HEK293T (cell line): ENCODE measurements around the gene PLPPR5.

ENCODE experiments used
- ARNT ChIP-seq: fragments of 450-650 bp; IDR thresholded peaks from 2 replicates; pipeline ENCODE4 v1.6.1; 2017; ENCODE audit warnings: mild to moderate bottlenecking
- BHLHE40 ChIP-seq: fragments of 450-650 bp; IDR thresholded peaks from 2 replicates; pipeline ENCODE4 v1.6.1; 2016; ENCODE audit warnings: mild to moderate bottlenecking, moderate library complexity, borderline replicate concordance
- ELF4 ChIP-seq: fragments of 450-650 bp; IDR thresholded peaks from 2 replicates; pipeline ENCODE4 v1.6.1; 2017; ENCODE audit warnings: antibody characterized with exemption
- FOXA1 ChIP-seq: fragments of 450-650 bp; IDR thresholded peaks from 2 replicates; pipeline ENCODE4 v1.6.1; 2016; ENCODE audit warnings: mild to moderate bottlenecking
- FOXM1 ChIP-seq: fragments of 450-650 bp; IDR thresholded peaks from 2 replicates; pipeline ENCODE4 v1.6.1; 2017; ENCODE audit warnings: mild to moderate bottlenecking, borderline replicate concordance
- HDGF ChIP-seq: fragments of 450-650 bp; IDR thresholded peaks from 2 replicates; pipeline ENCODE4 v1.6.1; 2017; ENCODE audit warnings: antibody characterized with exemption, borderline replicate concordance
- L3MBTL2 ChIP-seq: fragments of 450-650 bp; conservative IDR thresholded peaks from 2 replicates; pipeline ENCODE4 v1.6.1; 2016; ENCODE audit warnings: mild to moderate bottlenecking
- PKNOX1 ChIP-seq: fragments of 450-650 bp; IDR thresholded peaks from 2 replicates; pipeline ENCODE4 v1.6.1; 2016
- SP1 ChIP-seq: fragments of 450-650 bp; IDR thresholded peaks from 2 replicates; pipeline ENCODE4 v1.6.1; 2017
- SUZ12 ChIP-seq: fragments of 450-650 bp; IDR thresholded peaks from 2 replicates; pipeline ENCODE4 v1.6.1; 2016; ENCODE audit warnings: mild to moderate bottlenecking
- TARDBP ChIP-seq: fragments of 450-650 bp; IDR thresholded peaks from 2 replicates; pipeline ENCODE4 v1.6.1; 2016
- ZNF384 ChIP-seq: fragments of 450-650 bp; IDR thresholded peaks from 2 replicates; pipeline ENCODE4 v1.6.1; 2016

- no peak for TF ChIP-seq FOXM1
- no peak for TF ChIP-seq SUZ12
- no peak for TF ChIP-seq SP1
- TF ChIP-seq HDGF, result no peak
- TF ChIP-seq BHLHE40, result no peak
- TF ChIP-seq FOXA1, result no peak
- TF ChIP-seq ZNF384, result no peak
- TF ChIP-seq TARDBP, result no peak
- no peak for TF ChIP-seq ELF4
- no peak for TF ChIP-seq L3MBTL2
- TF ChIP-seq ARNT, result no peak
- no peak for TF ChIP-seq PKNOX1
Observed at GRCh38 chr1:98962156-98962555, 42.5 kb downstream of the PLPPR5 start.
